HEK293T (cell line): ENCODE data around the gene ARHGEF19.

Experiments
- CTBP1 ChIP-seq: fragments of 450-650 bp; IDR thresholded peaks from 2 replicates; pipeline ENCODE4 v1.6.1; 2016; ENCODE audit warnings: borderline replicate concordance
- FOXK2 ChIP-seq: fragments of 450-650 bp; IDR thresholded peaks from 2 replicates; pipeline ENCODE4 v1.6.1; 2016; ENCODE audit warnings: mild to moderate bottlenecking
- HDGF ChIP-seq: fragments of 450-650 bp; IDR thresholded peaks from 2 replicates; pipeline ENCODE4 v1.6.1; 2017; ENCODE audit warnings: antibody characterized with exemption, borderline replicate concordance

DNA sequence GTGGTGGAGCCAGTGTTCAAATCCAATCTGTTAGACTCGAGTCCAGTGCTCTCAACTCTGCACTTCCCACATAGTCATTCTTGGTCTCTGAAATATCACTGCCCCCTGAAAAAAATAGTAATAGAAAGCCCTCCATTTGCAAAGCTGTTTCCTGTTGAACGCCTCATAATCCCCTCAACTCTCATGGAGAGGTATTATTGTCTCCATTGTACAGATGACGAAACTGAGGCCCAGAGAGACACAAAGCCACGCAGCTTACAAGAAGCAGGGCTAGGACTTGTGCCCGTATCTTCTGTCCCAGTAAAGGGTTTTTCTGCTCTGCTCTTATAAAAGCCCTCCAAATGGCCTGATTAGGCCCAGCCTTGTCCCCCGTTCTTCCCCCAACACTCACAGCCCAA, 6.2 kb upstream of the ARHGEF19 start:
- no peak for TF ChIP-seq FOXK2
- TF ChIP-seq HDGF, result no peak
- no peak for TF ChIP-seq CTBP1
